GM19395 (cell line): ENCODE results near the gene FAM228A.
A peak's percentile ranks its signal among the peaks of the same experiment; 100 is the strongest.
"Not testable (repeated sequence)": the region's sequence is repeated elsewhere in the genome, so short reads cannot be mapped to it uniquely, and the experiment has no call there.

Experiments
- ATAC-seq: cut with Tn5 transposase; IDR thresholded peaks from one replicate; pipeline ENCODE4 v1.9.1; 2021; ENCODE audit warnings: mild to moderate bottlenecking, moderate library complexity; ENCODE audit not compliant: unreplicated experiment

Gene FAM228A

DNA sequence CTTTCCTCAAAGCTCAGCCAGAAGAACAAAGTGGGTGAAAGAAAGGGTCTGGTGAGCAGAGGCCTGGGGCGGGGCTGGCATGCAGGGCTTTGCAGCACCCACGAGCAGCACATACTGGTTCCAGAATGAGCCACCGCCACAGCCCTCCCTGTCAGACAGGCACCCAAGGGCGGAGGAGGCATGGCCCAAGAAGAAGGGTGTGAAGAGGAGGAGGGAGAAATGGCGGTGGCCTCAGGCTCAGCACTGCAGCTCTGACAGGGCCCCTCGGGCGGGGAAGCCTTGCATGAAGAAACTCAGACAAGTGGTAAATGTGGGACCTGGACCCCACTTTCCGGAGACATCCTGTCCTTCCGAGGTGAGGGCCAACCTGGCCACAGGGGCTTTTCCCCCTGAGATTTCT, 15.7 kb downstream of the FAM228A start:
- no peak for ATAC-seq

DNA sequence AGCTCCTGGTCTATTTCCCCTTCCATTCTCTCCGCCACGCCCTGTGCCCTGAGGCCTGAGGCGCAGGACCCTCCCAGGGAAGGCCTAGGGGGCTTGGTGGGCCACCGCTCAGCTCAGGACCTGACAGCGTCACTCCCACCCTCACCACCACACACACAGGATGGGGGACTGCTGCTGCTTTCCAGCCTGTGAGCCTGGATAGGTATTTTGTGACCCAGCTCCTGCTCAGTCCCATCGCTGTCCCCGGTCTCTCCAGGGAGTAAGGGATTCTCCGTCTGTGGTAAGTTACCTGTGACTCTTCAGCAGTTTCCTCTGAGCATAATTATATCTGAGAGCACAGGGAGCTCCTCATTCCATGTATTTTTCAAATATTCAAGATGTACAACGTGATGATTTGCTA, 16.3 kb downstream of the FAM228A start:
- ATAC-seq, result no peak

DNA sequence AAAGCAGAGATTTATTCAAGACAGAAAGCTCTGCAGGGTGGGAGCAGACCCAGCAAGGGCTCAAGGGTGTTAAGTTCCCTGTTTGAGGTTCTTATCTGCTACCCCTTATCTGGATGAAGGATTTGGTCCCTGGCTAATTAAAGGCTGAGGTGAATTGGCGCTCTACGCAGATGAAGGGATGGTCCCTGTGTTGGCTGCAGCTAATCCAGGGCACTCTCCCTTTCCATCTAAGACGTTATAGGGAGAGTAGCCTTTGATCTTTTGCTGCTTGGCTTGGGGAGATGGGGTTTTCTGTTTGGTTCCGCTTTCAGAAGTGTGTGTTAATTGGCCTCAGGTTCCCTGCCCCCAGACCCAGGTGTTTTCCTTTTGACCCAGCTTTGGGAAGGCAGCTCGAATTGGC, 17.0 kb downstream of the FAM228A start:
- ATAC-seq, result no peak

DNA sequence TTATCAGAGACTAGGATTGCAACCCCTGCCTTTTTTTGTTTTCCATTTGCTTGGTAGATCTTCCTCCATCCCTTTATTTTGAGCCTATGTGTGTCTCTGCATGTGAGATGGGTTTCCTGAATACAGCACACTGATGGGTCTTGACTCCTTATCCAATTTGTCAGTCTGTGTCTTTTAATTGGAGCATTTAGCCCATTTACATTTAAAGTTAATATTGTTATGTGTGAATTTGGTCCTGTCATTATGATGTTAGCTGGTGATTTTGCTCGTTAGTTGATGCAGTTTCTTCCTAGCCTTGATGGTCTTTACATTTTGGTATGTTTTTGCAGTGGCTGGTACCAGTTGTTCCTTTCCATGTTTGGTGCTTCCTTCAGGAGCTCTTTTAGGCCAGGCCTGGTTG, 22.4 kb downstream of the FAM228A start:
- not testable (repeated sequence) for ATAC-seq

DNA sequence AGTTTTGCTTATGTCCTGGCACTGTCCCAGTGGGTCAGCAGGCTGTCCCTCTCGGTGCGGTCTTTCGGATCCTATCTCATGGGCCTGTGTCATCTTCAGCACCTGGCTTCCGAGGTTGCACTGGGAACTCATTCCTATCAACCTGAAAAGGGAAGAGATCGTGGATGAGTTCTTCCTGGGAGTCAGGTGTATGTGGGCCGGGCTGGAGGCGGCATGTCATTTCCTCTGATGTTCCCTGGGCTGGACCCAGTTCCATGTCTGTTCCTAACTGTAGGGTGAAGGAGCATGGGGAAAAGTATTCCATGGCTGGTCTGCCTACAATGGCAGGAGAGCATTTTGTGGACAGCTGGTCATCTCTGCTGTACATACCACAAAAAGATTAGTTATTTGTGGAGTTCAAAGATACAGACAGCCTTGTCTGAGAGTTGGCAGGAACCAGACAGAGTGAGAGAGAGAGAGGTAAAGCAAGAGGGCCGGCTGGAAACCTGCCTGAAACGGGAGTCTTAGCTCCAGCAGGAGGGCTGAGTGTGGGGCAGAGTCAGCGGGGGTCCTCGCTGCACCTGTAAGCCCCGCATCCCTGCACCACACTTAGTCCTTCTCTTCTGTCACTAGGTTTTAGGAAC, 25.2 kb downstream of the FAM228A start:
- no peak for ATAC-seq

DNA sequence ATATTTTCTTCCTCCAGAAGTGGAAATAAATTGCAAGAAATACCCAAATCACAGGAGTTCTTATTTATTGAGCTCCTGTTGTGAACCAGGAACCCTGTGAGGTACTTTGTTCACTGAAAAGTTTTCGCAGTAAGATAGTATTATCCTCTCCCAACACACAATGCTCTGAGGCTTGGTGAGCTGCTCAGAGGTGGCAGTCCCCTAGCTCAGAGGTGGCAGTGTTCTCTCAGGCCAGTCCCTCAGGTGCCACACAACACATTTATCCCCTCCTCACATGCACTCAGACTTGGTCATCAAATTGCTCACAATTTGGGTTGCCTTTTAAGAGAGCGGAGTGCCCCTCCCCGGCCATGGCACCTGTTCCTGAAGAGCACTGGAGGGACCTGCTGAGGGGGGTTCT, 25.9 kb downstream of the FAM228A start:
- ATAC-seq, result no peak

DNA sequence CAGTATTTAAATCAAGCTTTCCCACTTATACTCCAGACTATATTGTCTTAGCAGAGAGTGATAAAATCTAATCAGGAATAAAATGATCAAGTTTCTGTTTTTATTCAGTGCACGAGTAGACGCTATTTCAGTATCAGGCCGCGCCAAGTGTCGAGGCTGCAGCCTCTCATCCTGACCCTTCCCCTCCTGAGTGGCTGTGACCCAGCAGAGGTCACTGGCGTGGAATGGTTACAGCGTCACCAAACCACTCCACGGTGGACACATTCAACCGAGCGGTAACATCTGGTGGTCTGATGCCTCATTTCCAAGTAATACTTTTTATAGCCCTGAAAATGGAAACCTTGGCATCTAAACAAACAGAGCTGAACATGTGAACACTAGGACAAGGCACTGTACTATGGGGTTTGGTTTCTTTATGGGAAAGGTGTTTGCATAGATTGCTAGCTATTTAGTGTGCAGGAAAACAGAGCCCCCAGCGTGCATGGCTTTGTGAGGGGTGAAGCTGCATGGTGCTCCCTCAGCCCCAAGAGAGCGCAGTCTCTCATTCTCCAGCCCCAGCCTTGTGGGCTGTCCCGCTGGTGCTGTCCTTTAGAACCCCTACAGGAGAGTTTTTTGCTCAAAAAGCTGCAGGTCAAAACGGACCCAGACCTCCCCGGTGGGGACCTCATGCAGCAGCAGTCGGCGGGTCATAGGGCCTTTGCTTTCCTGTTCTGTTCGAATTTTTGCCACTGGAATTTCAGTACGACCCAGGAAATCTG, 28.4 kb downstream of the FAM228A start:
- ATAC-seq, result no peak

DNA sequence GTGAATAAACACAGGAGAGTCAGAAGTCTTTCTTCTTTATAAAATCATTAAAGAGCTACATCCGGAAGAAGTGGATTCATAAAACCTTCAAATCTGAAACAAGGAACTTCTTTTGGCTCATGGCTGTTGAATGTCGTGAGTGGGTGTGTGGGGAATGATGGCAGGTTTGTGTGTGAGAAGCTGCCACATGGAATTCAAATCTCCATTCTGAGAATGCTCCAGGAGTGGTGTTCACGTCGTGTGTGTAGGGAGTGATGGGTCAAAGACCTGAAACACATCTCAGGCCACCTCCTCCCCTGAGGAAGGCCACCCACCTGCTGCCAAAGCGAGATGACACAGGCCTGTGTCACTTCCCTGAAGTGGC, 28.9 kb downstream of the FAM228A start:
- no peak for ATAC-seq

DNA sequence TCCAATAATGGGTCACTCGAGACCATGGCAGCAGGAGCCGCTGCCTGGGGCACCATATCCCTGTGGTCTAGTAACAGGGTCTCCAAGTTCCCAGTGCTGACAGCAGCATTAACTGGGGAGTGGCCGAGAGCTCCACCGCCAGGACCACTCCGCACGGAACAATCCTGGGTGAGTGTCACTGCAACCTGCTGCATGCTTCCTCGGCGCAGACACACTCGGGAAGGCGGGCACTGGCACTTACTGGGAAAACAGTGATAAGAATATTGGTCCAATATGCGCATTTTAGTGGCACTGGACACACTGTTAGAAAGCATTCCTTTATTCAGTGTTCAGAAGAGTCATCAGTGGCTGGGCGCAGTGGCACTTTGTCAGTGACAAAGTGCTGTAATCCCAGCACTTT, 29.7 kb downstream of the FAM228A start:
- no peak for ATAC-seq

DNA sequence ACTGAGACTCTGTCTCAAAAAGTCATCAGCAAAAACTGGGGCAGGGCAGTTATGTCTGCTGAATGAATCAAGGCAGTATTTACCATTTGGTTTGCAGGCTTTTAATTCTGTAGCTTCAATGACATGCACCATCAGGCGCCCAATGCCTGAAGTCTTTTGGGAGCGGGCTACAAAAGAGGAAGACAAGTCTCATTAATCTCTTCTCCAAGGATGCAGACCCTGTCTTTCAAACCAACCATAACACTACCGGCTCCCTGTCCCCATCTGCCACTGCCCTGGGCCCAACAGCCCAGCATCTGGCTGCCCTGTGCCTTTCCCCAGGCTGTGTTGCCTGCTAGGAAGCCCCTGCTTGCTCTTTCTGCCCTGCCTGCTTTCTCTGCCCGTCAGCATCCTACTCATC, 30.3 kb downstream of the FAM228A start:
- ATAC-seq, result no peak

DNA sequence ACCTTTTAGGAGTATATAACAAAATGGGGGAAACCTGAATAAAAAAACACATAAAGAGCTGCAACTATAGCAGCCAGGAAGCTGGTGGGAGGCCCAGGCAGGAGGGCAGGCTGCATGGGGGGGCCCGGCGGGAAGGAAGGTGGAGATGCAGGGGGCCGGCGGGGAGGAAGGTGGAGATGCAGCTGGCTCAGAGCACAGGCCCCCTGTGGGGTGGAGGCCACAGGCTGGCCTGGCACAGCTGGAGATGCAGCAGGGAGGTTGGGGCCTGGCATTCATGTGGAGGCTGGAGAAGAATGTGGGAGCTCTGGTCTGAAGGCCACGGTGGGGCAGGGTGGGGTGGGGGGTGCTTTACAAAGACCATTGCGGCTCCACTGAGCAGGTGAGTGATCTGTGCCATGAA, 31.4 kb downstream of the FAM228A start:
- ATAC-seq, result no peak

DNA sequence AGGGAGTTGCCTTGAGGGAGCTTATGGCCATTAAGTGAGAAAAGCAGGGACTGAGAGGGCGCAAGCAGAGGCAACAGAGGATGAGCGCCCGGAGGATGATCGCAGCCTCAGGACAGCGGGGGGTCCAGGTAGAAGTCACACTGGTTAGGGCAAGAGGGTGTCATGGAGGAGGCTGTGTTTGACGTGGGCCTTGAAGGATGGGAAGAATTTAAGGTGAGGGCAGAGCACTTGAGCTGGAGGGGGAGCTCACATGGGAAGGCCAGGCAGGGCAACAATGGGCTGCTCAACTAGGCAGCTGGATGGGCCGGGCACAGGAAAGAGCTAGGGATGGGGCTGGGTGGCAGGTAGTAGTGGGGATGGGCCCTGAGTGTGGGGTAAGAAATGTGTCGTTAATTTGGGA, 31.9 kb downstream of the FAM228A start:
- no peak for ATAC-seq

DNA sequence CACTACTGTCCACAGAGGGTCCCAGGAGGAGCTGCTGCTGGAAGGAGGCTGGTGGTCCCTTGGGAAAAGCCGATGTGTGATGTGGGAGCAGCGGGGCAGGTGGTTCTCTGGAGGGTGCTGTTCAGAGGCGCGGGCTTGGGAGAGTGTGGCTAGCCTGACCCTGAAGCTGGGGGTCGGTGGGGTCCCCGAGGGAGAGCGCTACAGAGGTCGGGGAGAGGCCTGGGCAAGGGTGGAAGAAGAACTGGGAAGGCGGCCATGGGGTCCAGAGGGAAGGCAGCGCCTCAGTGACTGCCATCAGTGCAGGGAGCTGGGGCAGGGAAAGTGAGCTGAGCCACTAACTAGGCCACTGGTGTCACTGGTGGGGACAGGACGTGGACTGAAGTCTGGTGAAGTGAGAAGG, 32.5 kb downstream of the FAM228A start:
- ATAC-seq, result no peak

DNA sequence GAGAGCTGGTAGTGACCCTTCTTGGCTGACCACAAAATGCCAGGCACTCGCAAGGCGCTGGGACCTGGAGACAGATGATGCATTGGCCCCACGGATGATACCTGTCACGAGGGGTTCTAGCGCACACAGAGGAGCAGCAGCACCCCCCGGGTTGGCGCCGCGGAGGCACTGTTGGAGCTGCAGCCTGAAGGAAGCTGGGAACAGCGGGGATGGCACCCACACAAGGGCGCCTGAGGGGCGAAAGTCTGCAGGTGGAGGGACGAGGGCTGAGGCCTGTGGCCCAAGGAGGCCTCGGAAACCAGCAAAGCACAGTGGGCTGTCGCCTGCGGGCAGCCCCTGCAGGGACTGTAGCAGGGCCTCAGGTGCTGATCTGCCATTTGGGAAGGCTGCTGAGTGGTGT, 33.6 kb downstream of the FAM228A start:
- ATAC-seq, result no peak

DNA sequence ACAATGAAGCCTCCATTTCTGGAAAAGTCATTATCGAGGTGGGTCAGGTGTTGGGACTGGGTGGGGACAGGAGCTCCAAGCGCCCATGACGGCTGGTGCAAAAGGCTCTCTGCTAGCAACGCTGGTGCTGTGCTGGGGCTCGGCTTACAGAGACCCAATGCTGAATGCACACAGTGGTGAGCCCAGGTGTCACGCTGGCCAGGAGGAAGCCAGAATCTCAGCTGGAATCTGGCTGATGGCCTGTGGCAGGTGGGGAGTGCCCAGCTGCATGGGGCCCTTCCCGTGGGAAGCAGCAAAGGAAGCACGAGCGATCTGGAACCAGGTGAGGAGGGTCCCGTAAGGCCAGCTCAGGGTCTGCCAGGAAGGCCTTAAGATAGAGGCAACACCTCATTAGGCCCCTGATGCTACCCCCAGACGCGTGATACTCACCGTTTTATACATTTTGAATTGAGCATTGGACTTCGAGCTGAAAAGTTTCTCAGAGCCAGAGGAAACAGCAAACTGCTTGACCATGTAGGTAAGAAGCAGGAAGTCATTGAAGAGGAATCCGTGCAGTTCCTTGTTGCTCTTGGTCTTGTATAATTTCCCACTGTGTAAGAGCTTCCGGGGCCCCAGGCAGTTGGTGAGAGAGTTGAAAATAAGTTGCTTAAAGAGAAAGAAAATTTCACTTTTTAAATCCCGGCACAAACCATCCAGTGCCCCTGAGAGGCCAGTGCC, 34.7 kb downstream of the FAM228A start:
- no peak for ATAC-seq

DNA sequence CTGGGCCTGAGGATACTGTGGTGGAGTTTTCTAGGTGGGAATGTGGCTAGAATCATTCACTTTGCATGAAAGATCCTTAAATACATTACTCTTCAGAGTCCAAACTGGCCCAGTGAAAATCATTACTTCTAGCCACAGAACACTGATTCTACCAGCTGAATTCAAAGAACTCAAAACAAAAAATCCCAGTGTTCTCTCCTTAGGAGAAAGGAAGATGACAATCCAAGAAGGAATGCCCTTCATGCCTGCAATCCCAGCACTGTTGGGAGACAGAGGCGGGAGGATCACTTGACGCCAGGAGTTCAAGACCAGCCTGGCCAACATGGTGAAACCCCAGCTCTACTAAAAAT, 35.2 kb downstream of the FAM228A start:
- no peak for ATAC-seq

DNA sequence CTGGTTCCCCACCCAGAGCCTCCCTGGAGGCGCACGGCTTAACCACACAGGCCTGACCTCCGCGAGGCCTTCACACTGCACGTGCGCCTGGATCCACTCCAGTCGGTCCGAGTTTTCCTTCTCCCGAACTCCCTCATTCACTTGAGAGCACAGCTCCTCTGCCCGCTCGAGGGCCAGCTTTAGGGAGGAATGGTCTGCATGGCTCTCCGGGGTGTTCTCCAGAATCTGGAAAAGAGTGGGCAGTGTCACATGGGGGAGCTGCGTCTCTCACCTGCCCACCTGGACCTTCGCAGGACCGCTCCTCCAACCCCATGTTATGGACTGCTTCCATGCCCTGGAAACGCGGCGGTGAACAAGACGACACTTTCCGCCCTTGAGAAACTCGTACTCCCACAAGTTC, 35.9 kb downstream of the FAM228A start:
- ATAC-seq, result no peak

DNA sequence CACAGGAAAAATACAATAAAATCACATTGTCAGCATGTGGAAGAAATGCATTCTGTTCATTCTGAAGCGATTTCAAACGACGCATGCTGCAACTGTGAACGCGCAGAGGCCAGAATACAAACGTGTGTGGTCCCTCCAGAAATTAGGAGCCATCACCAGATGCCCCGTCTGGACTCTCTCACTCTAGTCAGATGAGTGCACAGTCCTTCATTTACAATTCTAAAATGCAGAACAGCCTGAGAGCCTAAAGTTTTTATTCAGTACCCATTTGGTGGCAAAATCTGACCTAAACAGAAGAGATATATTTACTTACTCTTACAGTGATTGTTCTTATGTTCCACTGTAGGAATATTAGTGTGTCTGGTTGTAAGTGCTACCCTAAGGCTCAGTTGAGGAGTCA, 36.6 kb downstream of the FAM228A start:
- no peak for ATAC-seq

DNA sequence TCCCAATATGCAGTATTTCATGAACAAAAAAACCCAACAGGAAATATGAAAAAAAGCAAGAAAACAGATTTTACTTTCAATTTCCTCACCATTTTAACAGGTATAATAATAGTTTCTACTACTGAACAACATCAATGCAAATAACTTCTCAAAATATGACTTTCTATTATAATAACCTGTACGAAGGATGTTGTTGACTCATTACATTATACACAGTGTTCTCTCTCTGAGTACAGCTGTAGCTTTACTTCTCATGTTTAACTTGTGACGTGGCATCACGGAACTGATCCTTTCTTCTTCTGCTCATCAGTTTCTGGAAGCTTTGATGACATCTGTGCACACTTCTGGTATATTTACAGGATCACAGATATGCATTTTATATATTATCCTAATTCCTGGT, 40.0 kb downstream of the FAM228A start:
- ATAC-seq, result peak; percentile 98

DNA sequence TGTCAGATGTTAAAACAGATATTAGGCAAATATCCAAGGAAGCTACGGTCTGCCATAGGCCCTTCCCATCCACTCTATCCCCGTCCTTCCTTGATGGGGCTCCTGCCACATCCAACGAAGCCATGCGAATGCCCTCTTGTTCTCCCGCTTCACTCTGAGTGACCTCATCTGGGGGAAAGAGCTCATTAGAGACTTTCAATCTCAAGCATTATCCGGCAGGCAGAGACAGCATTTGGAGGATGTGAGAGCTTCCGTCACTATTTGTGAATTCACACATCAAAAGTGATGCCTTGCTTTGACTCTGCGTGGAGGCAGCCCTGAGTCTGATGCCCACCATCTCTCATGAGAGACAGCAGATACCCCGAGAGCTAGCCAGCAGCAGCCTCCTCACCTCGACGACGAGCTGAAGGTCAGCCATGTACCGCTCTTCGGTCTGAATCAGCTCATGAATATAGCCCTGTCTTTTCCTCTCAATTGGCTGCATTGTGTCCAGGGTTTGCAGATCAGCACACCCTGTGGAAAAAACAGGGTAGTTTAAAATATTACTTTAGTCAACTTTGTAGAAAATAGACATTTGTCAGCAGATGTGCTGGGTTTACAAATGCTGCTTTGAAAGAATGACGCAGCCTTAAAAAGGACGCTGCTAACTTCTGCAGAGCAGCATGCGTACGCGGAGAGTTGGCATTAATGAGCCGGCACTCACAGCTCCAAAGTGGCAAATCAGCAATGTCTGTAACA, 45.9 kb downstream of the FAM228A start:
- no peak for ATAC-seq

DNA sequence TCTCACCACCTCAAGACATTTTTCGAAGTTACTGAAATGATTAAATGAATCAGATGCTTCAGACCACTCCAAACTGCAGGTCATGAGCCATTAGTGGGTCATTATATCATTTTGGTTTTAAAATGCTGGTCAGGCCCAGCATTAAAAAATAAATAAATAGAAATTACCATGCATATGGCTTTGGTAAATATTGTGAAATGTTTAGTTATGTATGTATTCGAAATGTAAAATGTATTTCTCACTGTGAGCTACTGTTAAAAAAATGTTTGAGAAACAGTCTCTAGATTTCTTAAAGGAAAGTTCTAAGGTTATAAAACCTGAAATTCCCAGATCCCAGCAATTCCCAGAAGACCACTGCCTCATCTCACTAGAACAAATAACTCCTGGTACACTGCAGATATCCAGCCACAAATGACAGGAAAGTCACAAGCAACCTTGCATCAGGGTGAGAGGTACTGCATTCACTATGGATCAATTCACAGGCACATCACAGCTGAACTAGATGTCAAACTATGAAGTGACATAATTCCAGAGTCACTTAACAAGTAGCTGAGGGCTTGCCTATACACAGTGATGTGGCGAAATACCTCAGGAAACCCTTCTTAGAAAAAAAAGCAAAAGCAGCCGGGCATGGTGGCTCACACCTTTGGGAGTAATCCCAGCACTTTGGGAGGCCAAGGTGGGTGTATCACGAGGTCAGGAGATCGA, 46.6 kb downstream of the FAM228A start:
- ATAC-seq, result no peak
